WTC11 (cell line): ENCODE results near the gene FMR1.

Source experiments
- CREM ChIP-seq: sonication (generic); formaldehyde crosslinking; IDR thresholded peaks from 2 replicates; pipeline ENCODE4 v1.8.1; 2022; ENCODE audit warnings: mild to moderate bottlenecking, missing genetic modification reagents, moderate library complexity
- ESRRA ChIP-seq: sonication (generic); formaldehyde crosslinking; IDR thresholded peaks from 2 replicates; pipeline ENCODE4 v1.8.1; 2022; ENCODE audit warnings: mild to moderate bottlenecking, missing genetic modification reagents, borderline replicate concordance
- MAX ChIP-seq: sonication (generic); formaldehyde crosslinking; IDR thresholded peaks from 2 replicates; pipeline ENCODE4 v1.8.0; 2022; ENCODE audit warnings: mild to moderate bottlenecking, missing genetic modification reagents
- NFYB ChIP-seq: sonication (generic); formaldehyde crosslinking; conservative IDR thresholded peaks from 2 replicates; pipeline ENCODE4 v1.8.0; 2022; ENCODE audit warnings: low read depth, missing genetic modification reagents
- NR1H2 ChIP-seq: sonication (generic); formaldehyde crosslinking; IDR thresholded peaks from 2 replicates; pipeline ENCODE4 v1.9.0; 2021; ENCODE audit warnings: mild to moderate bottlenecking, moderate library complexity, missing genetic modification reagents
- SMAD3 ChIP-seq: sonication (generic); formaldehyde crosslinking; IDR thresholded peaks from 2 replicates; pipeline ENCODE4 v1.8.0; 2022; ENCODE audit warnings: missing genetic modification reagents, mild to moderate bottlenecking, borderline replicate concordance
- SP1 ChIP-seq: sonication (generic); formaldehyde crosslinking; conservative IDR thresholded peaks from 2 replicates; pipeline ENCODE4 v1.8.1; 2022; ENCODE audit warnings: missing genetic modification reagents
- ZBTB21 ChIP-seq: sonication (generic); formaldehyde crosslinking; IDR thresholded peaks from 2 replicates; pipeline ENCODE4 v1.8.1; 2023; ENCODE audit warnings: mild to moderate bottlenecking, missing genetic modification reagents, borderline replicate concordance
- ZNF121 ChIP-seq: sonication (generic); formaldehyde crosslinking; IDR thresholded peaks from 2 replicates; pipeline ENCODE4 v1.8.0; 2023; ENCODE audit warnings: missing genetic modification reagents
- ZNF317 ChIP-seq: sonication (generic); formaldehyde crosslinking; IDR thresholded peaks from 2 replicates; pipeline ENCODE4 v1.8.1; 2023; ENCODE audit warnings: low read depth, mild to moderate bottlenecking, moderate library complexity, missing genetic modification reagents, borderline replicate concordance
- ZNF423 ChIP-seq: fragments of 250-450 bp; sonication (Bioruptor Pico); IDR thresholded peaks from 2 replicates; pipeline ENCODE4 v2.1.2; 2022; ENCODE audit warnings: mild to moderate bottlenecking, moderate library complexity
- TF ChIP-seq, protein P1 (sequence below): fragments of 200-600 bp; IDR thresholded peaks from 2 replicates; pipeline ENCODE4 v1.8.0; 2022; ENCODE audit warnings: antibody characterized with exemption
- TF ChIP-seq, protein P2 (sequence below): sonication (generic); formaldehyde crosslinking; IDR thresholded peaks from 2 replicates; pipeline ENCODE4 v1.8.0; 2023; ENCODE audit warnings: missing genetic modification reagents, mild to moderate bottlenecking, borderline replicate concordance

- TF ChIP-seq ZNF423 (CRISPR knock-in tag) (no peak), SP1 (CRISPR knock-in tag) (no peak), ZNF121 (no peak), MAX (CRISPR knock-in tag) (no peak), CREM (no peak), ZBTB21 (CRISPR knock-in tag) (no peak), SMAD3 (no peak), NFYB (CRISPR knock-in tag) (no peak), NR1H2 (CRISPR knock-in tag) (no peak), ESRRA (CRISPR knock-in tag) (no peak), ZNF317 (no peak)
- TF ChIP-seq, protein P1, sequence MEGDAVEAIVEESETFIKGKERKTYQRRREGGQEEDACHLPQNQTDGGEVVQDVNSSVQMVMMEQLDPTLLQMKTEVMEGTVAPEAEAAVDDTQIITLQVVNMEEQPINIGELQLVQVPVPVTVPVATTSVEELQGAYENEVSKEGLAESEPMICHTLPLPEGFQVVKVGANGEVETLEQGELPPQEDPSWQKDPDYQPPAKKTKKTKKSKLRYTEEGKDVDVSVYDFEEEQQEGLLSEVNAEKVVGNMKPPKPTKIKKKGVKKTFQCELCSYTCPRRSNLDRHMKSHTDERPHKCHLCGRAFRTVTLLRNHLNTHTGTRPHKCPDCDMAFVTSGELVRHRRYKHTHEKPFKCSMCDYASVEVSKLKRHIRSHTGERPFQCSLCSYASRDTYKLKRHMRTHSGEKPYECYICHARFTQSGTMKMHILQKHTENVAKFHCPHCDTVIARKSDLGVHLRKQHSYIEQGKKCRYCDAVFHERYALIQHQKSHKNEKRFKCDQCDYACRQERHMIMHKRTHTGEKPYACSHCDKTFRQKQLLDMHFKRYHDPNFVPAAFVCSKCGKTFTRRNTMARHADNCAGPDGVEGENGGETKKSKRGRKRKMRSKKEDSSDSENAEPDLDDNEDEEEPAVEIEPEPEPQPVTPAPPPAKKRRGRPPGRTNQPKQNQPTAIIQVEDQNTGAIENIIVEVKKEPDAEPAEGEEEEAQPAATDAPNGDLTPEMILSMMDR = no peak
- TF ChIP-seq, protein P2, sequence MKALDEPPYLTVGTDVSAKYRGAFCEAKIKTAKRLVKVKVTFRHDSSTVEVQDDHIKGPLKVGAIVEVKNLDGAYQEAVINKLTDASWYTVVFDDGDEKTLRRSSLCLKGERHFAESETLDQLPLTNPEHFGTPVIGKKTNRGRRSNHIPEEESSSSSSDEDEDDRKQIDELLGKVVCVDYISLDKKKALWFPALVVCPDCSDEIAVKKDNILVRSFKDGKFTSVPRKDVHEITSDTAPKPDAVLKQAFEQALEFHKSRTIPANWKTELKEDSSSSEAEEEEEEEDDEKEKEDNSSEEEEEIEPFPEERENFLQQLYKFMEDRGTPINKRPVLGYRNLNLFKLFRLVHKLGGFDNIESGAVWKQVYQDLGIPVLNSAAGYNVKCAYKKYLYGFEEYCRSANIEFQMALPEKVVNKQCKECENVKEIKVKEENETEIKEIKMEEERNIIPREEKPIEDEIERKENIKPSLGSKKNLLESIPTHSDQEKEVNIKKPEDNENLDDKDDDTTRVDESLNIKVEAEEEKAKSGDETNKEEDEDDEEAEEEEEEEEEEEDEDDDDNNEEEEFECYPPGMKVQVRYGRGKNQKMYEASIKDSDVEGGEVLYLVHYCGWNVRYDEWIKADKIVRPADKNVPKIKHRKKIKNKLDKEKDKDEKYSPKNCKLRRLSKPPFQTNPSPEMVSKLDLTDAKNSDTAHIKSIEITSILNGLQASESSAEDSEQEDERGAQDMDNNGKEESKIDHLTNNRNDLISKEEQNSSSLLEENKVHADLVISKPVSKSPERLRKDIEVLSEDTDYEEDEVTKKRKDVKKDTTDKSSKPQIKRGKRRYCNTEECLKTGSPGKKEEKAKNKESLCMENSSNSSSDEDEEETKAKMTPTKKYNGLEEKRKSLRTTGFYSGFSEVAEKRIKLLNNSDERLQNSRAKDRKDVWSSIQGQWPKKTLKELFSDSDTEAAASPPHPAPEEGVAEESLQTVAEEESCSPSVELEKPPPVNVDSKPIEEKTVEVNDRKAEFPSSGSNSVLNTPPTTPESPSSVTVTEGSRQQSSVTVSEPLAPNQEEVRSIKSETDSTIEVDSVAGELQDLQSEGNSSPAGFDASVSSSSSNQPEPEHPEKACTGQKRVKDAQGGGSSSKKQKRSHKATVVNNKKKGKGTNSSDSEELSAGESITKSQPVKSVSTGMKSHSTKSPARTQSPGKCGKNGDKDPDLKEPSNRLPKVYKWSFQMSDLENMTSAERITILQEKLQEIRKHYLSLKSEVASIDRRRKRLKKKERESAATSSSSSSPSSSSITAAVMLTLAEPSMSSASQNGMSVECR = no peak
These were observed 34.7 kb upstream of the FMR1 start for GRCh38 chrX:147876849-147877646.
